Neuronal stem cell (in vitro differentiated cells): ENCODE data around the gene UTF1.

Experiments
- DNase-seq: peaks from one replicate; pipeline ENCODE4 v3.0.0-alpha.2; 2013; ENCODE audit warnings: low spot score
- H2AFZ ChIP-seq: one replicate; pipeline ENCODE4 v1.6.1; 2013; ENCODE audit warnings: mild to moderate bottlenecking, low read length, inconsistent platforms
- H2AK5ac ChIP-seq: 2 replicates; pipeline ENCODE4 v1.6.1; 2013; ENCODE audit warnings: low read depth, mild to moderate bottlenecking, inconsistent platforms, low read length, moderate library complexity, mixed read lengths
- H2BK120ac ChIP-seq: 2 replicates; pipeline ENCODE4 v1.6.1; 2013; ENCODE audit warnings: low read depth, mild to moderate bottlenecking, inconsistent platforms, low read length, moderate library complexity, mixed read lengths
- H2BK12ac ChIP-seq: one replicate; pipeline ENCODE4 v1.6.1; 2013; ENCODE audit warnings: low read length, inconsistent platforms
- H2BK15ac ChIP-seq: 2 replicates; pipeline ENCODE4 v1.6.1; 2013; ENCODE audit warnings: mild to moderate bottlenecking, low read length, inconsistent platforms, mixed read lengths
- H2BK5ac ChIP-seq: one replicate; pipeline ENCODE4 v1.6.1; 2013; ENCODE audit warnings: inconsistent platforms, mild to moderate bottlenecking, low read length, moderate library complexity
- H3K14ac ChIP-seq: one replicate; pipeline ENCODE4 v1.6.1; 2013; ENCODE audit warnings: low read length, inconsistent platforms
- H3K18ac ChIP-seq: 2 replicates; pipeline ENCODE4 v1.6.1; 2013; ENCODE audit warnings: low read length, inconsistent platforms
- H3K23ac ChIP-seq: 2 replicates; pipeline ENCODE4 v1.6.1; 2013; ENCODE audit warnings: low read depth, mild to moderate bottlenecking, mixed read lengths, low read length, inconsistent platforms; ENCODE audit not compliant: poor library complexity
- H3K27ac ChIP-seq: replicated peaks from 3 replicates; pipeline ENCODE4 v1.5.1; 2013; ENCODE audit warnings: low read length, inconsistent platforms
- H3K27me3 ChIP-seq, 3 experiments: 2 replicates each; pipeline ENCODE4 v1.6.1; 2013; ENCODE audit warnings: low read length in 3 of 3, mild to moderate bottlenecking in 2 of 3, inconsistent platforms in 1 of 3, low read depth in 1 of 3, mixed read lengths in 1 of 3, moderate library complexity in 1 of 3; ENCODE audit not compliant: control insufficient read depth in 3 of 3, insufficient read depth in 3 of 3
- H3K36me3 ChIP-seq, 2 donors: replicated peaks in 1 of 2; 2 replicates each; pipeline ENCODE4 v1.6.1; 2013; ENCODE audit warnings: low read length in 2 of 2; ENCODE audit not compliant: control insufficient read depth in 2 of 2, insufficient read depth in 2 of 2
- H3K4ac ChIP-seq: 2 replicates; pipeline ENCODE4 v1.6.1; 2013; ENCODE audit warnings: inconsistent platforms, mild to moderate bottlenecking, low read length, moderate library complexity
- H3K4me1 ChIP-seq, 2 donors: 1 replicate in 1 of 2; 2 replicates in 1 of 2; pipeline ENCODE4 v1.6.1; 2013; ENCODE audit warnings: low read length in 2 of 2, low read depth in 1 of 2; ENCODE audit not compliant: control insufficient read depth in 2 of 2, insufficient read depth in 1 of 2
- H3K4me2 ChIP-seq: one replicate; pipeline ENCODE4 v1.6.1; 2013; ENCODE audit warnings: mild to moderate bottlenecking, low read length, inconsistent platforms; ENCODE audit not compliant: insufficient read depth, poor library complexity, severe bottlenecking
- H3K4me3 ChIP-seq, 2 donors: 2 replicates each; pipeline ENCODE4 v1.5.1; 2013; ENCODE audit warnings: low read length in 2 of 2, mild to moderate bottlenecking in 2 of 2, inconsistent platforms in 1 of 2, moderate library complexity in 1 of 2
- H3K79me1 ChIP-seq: one replicate; pipeline ENCODE4 v1.6.1; 2013; ENCODE audit warnings: low read depth, mild to moderate bottlenecking, inconsistent platforms, low read length, moderate library complexity
- H3K9ac ChIP-seq: one replicate; pipeline ENCODE4 v1.6.1; 2013; ENCODE audit warnings: mild to moderate bottlenecking, low read depth, low read length, inconsistent platforms; ENCODE audit not compliant: poor library complexity
- H3K9me3 ChIP-seq, 2 donors: replicated peaks in 1 of 2; 2 replicates each; pipeline versions ENCODE3 to v1.6.1; 2013; ENCODE audit warnings: low read length in 2 of 2, mild to moderate bottlenecking in 2 of 2, inconsistent platforms in 1 of 2, low read depth in 1 of 2, mixed read lengths in 1 of 2, moderate library complexity in 1 of 2; ENCODE audit not compliant: control insufficient read depth in 2 of 2, insufficient read depth in 1 of 2
- H4K8ac ChIP-seq: one replicate; pipeline ENCODE4 v1.6.1; 2013; ENCODE audit warnings: low read depth, mild to moderate bottlenecking, inconsistent platforms, low read length, moderate library complexity
- H4K91ac ChIP-seq: one replicate; pipeline ENCODE4 v1.6.1; 2013; ENCODE audit warnings: low read length, low read depth, mild to moderate bottlenecking, inconsistent platforms; ENCODE audit not compliant: poor library complexity
- WGBS, 2 donors: extraction: QIAGEN DNeasy Blood & Tissue Kit; methylation state at CpG; one replicate each; pipeline ENCODE4 v1.1.7; 2013; ENCODE audit warnings: missing lambda C conversion rate in 2 of 2, mixed read lengths in 1 of 2; ENCODE audit not compliant: insufficient read length in 2 of 2, insufficient replicate concordance in 1 of 2; ENCODE audit errors: extremely low coverage in 2 of 2; 5-methylcytosine and 5-hydroxymethylcytosine counted together

UTF1 gene

GRCh38 chr10:133270204-133270603 lies 40.2 kb downstream of the UTF1 start:
- Histone ChIP-seq H3K4me2 (no peak overlapping the region), H2BK12ac (no peak overlapping the region), H3K23ac (peak overlapping the region; percentile 80), H3K18ac (no peak overlapping the region), H4K8ac (no peak overlapping the region), H3K27me3 (no peaks in the 10 kb centered on the region), H3K4me3 (no peak overlapping the region), H2BK120ac (no peak overlapping the region), H3K36me3 (no peaks in the 10 kb centered on the region), H3K4me1 (peaks cover 0 to 5% of the 10 kb centered on the region in 2 donors), H2AK5ac (no peak overlapping the region), H3K27ac (no peak overlapping the region), H2BK5ac (no peak overlapping the region), H2BK15ac (peak overlapping the region; percentile 1), H4K91ac (no peak overlapping the region), H3K9ac (no peak overlapping the region), H3K79me1 (peaks cover 2% of the 10 kb centered on the region), H3K14ac (peak overlapping the region; percentile 82), H2AFZ (no peak overlapping the region), H3K4ac (no peak overlapping the region), H3K9me3 (no peaks in the 10 kb centered on the region)
- WGBS, 2 donors, result no CpG with 5 or more reads among the region's 20 CpGs
- no peak for DNase-seq

- no peak overlapping the region for H2AFZ ChIP-seq
- no peaks in the 10 kb centered on the region for H3K36me3 ChIP-seq
- peak overlapping the region; percentile 4 for H3K9ac ChIP-seq
- no peak overlapping the region for H2BK5ac ChIP-seq
- no peak for DNase-seq
- peak overlapping the region; percentile 53 for H3K4ac ChIP-seq
- H3K4me1 ChIP-seq, result peaks cover 2 to 11% of the 10 kb centered on the region in 2 donors
- H4K91ac ChIP-seq, result no peak overlapping the region
- H2BK12ac ChIP-seq, result peak overlapping the region; percentile 75
- H3K79me1 ChIP-seq, result peaks cover 2% of the 10 kb centered on the region
- H3K27ac ChIP-seq, result no peak overlapping the region
- H2BK15ac ChIP-seq, result no peak overlapping the region
- no peak overlapping the region for H2BK120ac ChIP-seq
- peak overlapping the region; percentile 73 for H3K23ac ChIP-seq
- H4K8ac ChIP-seq, result no peak overlapping the region
- H3K14ac ChIP-seq, result peak overlapping the region; percentile 21
- H3K9me3 ChIP-seq, result no peaks in the 10 kb centered on the region
- no peak overlapping the region for H3K18ac ChIP-seq
- no peak overlapping the region for H3K4me2 ChIP-seq
- peaks cover 0 to 3% (median 0%) of the 10 kb centered on the region in 3 experiments for H3K27me3 ChIP-seq
- H3K4me3 ChIP-seq, result peak overlapping the region in 1 of 2 donors; percentile 35
- no CpG with 5 or more reads among the region's 19 CpGs for WGBS, 2 donors
- no peak overlapping the region for H2AK5ac ChIP-seq
These were observed 40.8 kb downstream of the UTF1 start for GRCh38 chr10:133270773-133271297.

GRCh38 chr10:133271521-133272300 lies 41.7 kb downstream of the UTF1 start:
- DNase-seq, result no peak
- Histone ChIP-seq H2AK5ac (peak overlapping the region; percentile 25), H3K4ac (no peak overlapping the region), H3K4me3 (no peak overlapping the region), H3K9ac (peak overlapping the region; percentile 4), H3K36me3 (no peaks in the 10 kb centered on the region), H2BK5ac (no peak overlapping the region), H3K4me2 (no peak overlapping the region), H3K4me1 (peaks cover 8 to 15% of the 10 kb centered on the region in 2 donors), H2BK15ac (peak overlapping the region; percentile 58), H3K18ac (peak overlapping the region; percentile 71), H3K27me3 (peaks cover 0 to 11% (median 6%) of the 10 kb centered on the region in 3 experiments), H3K79me1 (peaks cover 3% of the 10 kb centered on the region), H3K9me3 (peaks cover 0 to 2% of the 10 kb centered on the region in 2 donors), H2BK12ac (peak overlapping the region; percentile 73), H3K14ac (peak overlapping the region; percentile 38), H2BK120ac (no peak overlapping the region), H3K23ac (peak overlapping the region; percentile 73), H2AFZ (no peak overlapping the region), H3K27ac (no peak overlapping the region), H4K91ac (no peak overlapping the region), H4K8ac (peak overlapping the region; percentile 92)
- WGBS, 2 donors, result no CpG with 5 or more reads among the region's 35 CpGs

- Histone ChIP-seq H3K4me3 (no peak overlapping the region), H4K8ac (no peak overlapping the region), H2BK120ac (no peak overlapping the region), H4K91ac (no peak overlapping the region), H3K27ac (no peak overlapping the region), H2AFZ (no peak overlapping the region), H3K36me3 (no peaks in the 10 kb centered on the region), H3K9me3 (peaks cover 0 to 2% of the 10 kb centered on the region in 2 donors), H3K79me1 (peaks cover 3% of the 10 kb centered on the region), H3K27me3 (peaks cover 0 to 13% (median 6%) of the 10 kb centered on the region in 3 experiments), H3K4me1 (peaks cover 8 to 15% of the 10 kb centered on the region in 2 donors), H3K4ac (no peak overlapping the region), H3K4me2 (no peak overlapping the region), H2AK5ac (peak overlapping the region; percentile 70), H3K9ac (peak overlapping the region; percentile 44), H2BK15ac (no peak overlapping the region), H2BK12ac (peak overlapping the region; percentile 41), H3K14ac (no peak overlapping the region), H3K23ac (no peak overlapping the region), H3K18ac (no peak overlapping the region), H2BK5ac (no peak overlapping the region)
- WGBS, 2 donors, result no CpG with 5 or more reads among the region's 29 CpGs
- DNase-seq, result no peak
These were observed 42.4 kb downstream of the UTF1 start for GRCh38 chr10:133272301-133272963.
